ENCODE measurements around the gene ITGAE.
"Not testable (repeated sequence)": the region's sequence is repeated elsewhere in the genome, so short reads cannot be mapped to it uniquely, and the experiment has no call there.

Gene ITGAE

DNA sequence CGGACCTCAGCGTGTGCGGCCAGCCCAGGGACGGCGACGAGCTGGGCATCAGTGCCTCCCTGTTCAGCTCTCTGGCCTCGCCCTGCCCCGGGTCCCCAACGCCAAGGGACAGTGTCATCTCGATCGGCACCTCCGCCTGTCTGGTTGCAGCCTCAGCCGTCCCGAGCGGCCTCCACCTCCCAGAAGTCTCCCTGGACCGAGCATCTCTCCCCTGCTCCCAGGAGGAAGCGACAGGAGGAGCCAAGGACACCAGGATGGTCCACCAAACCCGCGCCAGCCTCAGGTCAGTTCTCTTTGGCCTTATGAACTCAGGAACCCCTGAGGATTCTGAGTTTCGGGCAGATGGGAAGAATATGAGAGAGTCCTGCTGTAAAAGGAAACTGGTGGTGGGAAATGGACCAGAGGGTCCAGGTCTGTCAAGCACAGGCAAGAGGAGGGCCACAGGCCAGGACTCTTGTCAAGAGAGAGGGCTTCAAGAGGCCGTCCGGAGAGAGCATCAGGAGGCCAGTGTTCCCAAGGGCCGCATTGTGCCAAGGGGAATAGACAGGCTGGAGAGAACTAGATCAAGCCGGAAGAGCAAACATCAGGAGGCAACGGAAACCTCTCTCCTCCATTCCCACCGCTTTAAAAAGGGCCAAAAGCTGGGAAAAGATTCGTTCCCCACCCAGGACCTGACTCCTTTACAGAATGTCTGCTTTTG is 76.5 kb downstream of the ITGAE start:
- DNase-seq: no peak

DNA sequence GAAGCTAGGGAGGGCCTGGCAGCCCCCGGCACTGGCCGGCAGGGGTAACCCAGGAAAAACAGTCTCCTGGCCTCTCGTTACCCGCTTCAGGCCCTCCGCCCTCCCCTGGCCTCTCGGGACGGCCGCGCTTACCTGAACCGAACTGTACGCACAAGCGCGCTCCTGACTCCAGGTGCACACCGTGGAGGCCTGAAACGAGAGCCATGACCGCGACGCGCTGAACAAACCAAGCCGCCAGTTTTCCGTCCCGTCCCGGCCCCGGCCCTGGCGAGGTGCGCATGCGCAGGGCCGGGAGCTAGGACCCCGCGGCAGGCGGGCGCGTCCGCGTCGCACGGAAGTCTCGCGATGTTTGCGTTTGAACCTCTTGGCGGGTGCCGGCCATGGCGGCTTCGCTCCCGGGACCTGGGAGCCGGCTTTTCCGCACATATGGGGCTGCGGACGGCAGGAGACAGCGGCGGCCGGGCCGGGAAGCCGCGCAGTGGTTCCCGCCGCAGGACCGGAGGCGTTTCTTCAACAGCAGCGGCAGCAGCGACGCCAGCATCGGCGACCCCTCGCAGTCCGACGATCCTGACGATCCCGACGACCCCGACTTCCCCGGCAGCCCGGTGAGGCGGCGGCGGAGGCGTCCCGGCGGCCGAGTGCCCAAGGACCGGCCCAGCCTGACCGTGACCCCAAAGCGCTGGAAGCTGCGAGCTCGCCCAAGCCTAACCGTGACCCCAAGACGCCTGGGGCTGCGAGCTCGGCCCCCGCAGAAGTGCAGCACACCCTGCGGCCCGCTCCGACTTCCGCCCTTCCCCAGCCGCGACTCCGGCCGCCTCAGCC is 77.2 kb downstream of the ITGAE start, which contains the start of gene HASPIN:
Gene HASPIN, plus strand, starts transcription at position 348 of the 822 bp plus-strand sequence. Its CDS starts 33 bp downstream, at position 381.
- peak; percentile 66 for DNase-seq

DNA sequence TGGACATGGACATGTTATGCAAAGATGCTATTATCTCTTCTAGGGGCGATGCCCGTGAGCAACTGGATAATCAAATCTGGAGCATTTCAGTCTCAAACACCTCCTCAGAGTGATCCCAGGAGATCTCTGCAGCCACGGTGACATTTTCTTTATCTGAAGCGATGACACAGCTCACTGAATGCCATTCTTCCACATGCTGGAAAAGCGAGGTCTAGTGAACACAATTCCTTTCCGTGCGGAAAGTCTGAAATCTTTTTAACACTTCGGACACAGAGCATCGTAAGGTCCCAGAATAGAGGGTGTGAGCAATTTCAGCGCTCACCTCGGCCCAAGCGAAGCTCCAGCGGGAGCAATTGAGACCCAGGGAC is 77.8 kb downstream of the ITGAE start:
- DNase-seq: no peak

DNA sequence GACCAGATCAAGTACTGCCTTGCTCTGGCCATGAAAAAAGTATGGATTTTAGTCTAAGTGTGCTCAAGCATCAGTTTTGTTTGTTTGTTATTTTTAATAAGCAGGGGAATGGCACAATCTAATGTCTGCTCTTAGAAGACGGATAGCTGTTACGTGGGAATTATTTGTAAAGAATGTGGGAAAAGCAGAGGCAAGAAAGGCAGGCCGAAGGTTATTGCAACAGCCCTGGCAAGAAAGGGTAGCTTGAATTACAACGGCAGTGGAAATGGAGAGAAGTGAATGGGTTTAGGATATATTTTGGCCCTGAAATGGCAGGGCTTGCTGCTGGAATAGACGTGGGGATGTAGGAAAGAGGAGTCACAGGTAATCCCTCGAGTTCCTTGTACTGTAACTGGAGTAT is 78.3 kb downstream of the ITGAE start:
- DNase-seq: no peak

DNA sequence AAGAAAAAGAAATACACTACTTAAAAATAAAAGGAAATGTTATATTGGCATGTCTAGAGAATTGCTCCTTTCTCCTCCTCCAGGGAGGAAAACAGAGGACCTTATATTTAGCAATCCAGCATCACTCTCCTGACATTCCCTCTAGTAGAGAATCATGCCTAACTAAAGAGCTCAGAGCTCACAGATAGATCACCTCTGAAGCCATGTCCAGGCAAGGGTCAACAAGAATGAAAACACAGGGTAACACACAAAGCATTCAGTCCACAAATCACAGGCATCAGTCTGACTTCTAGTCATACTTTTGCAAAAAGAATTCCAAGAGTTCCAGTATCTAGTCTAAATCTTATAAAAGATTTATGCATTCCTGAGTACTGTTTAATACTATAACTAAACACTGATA is 81.7 kb downstream of the ITGAE start:
- DNase-seq: no peak

DNA sequence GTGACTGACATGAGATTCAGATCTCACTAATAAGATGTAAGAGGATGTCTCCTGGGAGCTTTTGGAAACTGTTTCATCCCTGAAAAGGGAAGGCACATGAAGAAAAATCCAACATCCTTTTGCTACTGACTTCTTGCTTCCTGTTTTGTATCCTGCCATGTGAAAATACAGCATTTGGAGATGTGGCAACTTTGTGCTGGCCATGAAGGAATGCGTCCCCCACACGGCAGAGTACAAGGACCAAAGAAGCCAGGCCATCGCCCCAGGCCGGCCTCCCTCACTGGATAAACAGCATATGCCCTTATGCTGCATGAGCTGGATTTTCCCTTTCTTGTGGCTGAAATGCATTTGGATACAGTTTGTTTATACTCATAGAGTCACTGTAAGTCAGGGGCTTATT is 82.8 kb downstream of the ITGAE start:
- no peak for DNase-seq

DNA sequence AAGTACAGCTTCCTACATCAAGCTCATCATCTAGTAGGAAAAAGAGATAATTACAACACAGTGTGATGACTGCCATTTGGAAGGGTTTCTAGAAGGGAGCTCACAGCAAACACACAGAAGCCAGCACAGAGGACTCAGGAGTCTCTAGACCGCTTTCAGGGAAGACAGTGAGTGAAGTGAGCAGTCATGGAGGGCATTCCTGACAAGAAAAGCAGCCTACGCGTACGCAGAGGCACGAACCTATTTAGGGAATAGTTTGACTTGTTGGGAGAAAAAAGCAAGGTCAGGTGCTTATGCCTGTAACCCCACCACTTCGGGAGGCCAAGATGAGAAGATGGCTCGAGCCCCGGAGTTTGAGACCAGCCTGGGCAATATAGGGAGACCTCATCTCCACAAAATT is 85.7 kb downstream of the ITGAE start:
- DNase-seq: no peak

DNA sequence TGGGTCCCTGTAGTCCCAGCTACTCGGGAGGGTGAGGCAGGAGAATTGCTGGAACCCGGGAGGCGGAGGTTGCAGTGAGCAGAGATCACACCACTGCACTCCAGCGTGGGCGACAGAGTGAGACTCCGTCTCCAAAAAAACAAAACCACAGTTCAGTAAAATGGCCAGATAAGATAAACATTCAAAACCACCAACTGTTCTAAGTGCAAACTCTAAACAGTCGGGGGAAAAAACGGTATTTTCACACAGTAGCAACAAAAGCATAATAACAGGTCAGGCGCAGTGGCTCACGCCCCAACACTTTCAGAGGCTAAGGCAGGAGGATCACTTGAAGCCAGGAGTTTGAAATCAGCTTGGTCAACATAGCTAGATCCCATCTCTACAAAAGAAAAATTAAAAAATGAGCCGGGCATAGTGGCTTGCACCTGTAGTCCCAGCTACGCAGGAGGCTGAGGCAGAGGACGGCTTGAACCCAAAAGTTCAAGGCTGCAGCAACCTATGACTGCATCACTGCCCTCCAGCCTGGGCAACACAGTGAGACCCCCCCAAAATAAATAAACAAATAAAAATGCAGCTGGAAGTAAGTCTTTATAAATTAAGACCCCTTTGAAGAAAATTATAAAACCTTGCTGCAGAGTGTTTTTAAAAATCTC is 88.1 kb downstream of the ITGAE start:
- DNase-seq: no peak

DNA sequence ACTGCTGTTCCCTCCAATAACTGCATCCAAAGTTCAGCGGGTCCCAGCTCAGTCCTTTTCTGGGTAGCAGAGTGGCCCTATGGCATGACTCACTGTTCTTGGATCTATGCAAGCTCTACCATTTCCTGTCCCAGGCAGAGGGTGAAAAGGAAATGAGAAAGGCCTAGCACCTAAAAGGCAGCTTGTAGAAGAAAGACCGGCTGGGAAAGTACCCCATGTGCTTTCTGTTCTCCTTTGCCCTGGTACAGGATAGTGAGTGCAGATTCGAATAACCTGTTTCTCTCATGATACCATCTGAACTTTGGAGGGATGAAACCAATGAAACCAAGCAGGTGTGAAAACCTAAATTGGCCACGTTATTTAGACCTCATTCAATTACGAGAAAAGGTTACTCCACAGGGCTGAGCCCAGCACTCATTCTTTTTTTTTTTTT is 90.0 kb downstream of the ITGAE start:
- peak; percentile 52 for DNase-seq

DNA sequence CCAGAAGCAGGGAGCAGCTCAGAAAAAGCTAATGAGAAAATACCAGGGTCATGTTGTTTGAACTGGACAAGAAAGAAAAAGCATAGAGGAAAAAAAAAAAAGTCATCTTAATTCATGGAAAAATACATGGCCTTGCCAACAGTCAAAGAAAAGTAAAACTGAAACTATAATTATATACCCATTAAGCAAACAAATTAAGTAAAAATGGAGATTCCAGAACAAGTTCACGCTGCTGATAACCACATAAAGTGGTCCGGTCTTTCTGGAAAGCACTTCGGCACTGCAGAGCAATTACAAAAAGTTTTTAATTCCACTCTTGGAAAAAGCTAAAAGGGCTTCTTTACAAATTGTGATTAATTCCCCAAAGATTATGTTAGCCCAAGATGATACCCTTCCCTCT is 92.6 kb downstream of the ITGAE start:
- no peak for DNase-seq

DNA sequence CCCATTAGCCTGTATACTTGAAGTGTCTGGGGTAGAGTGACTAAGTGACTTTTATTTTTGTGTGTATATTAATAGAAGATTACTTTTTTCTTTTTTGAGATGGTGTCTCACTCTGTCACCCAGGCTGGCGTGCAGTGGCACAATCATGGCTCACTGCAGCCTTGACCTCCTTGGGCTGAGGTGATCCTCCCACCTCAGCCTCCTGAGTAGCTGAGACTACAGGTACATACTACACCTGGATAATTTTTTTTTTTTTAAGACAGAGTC is 95.3 kb downstream of the ITGAE start:
- DNase-seq: not testable (repeated sequence)

DNA sequence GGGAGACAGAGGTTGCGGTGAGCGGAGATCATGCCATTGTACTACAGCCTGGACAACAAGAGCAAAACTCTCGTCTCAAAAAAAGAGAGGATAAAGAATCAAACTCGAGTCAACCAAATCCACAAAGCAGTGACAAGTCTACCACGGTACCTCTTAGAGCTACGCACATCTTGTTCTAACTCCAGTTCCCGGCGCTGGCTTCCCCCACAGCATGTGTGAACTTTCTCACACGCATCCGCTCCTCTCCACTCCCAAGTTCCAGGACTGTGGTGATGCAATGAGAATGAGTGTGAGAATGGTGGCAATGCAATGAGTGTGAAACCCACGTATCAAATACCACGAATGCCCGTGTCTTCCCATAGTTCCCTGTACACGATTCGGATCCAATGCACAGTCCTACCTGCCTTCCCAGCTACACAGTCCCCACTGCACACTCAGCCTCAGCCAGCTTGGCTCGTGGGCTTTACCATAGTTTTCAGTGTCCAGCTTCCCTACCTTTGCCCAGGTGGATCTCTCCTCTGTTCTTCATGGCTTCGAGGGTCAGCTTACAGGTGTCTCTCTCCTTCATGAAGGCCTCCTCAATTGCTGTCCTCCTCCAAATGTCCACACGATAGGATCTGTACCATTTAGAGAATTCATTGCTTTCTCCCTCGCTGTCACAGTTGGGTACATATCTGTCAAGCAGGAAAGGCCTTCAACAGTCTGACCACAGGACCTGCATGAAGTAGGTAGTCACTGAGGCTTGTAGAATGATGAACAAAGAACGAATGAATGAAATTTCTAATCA is 95.9 kb downstream of the ITGAE start:
- DNase-seq: no peak

DNA sequence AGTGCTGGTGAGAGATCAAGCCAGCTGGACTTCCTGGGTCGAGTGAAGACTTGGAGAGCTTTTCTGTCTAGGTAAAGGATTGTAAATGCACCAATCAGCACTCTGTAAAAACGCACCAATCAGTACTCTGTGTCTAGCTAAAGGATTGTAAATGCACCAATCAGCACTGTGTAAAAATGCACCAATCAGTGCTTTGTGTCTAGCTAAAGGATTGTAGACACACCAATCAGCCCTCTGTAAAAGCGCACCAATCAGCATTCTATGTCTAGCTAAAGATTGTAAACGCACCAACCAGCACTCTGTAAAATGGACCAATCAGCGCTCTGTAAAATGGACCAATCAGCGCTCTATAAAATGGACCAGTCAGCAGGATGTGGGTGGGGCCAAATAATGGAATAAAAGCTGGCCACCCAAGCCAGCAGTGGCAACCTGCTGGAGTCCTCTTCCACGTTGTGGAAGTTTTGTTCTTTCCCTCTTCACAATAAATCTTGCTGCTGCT is 98.9 kb downstream of the ITGAE start:
- DNase-seq: not testable (repeated sequence)

DNA sequence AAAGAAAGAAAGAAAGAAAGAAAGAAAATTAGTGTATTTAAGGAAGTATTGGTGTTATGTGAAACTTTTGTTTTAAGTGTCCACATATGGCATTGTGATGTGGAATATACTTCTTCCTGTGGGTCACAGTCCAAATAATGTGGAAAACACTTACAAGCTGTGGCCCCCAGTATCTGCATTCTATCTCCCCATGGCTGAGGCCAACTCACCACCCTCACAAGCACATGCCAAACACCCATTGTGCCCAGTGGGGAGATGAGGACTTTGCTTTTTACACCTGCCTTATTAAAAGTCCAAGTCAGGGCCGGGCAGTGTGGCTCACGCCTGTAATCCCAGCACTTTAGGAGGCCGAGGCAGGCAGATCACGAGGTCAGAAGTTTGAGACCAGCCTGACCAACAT is 101.0 kb downstream of the ITGAE start:
- no peak for DNase-seq

DNA sequence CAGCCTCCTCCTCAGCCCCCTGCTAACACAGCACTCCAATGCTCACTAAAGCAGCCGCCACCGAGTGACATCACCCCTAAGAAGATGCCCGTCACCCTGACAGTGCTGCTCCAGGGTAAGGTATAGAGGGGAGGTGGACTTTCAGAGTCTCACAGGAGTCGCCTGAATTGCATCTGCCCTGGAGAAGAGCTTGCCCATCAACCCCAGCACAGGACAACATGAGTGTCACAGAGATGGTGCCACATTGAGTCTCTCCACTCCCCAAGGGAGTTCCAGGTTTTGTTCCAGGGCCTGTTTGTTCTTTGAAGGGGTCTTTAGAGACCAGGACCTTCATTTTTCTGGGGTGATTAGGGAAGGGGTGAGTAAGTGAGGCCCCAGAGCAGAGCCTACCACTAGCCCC is 102.8 kb downstream of the ITGAE start:
- DNase-seq: no peak

DNA sequence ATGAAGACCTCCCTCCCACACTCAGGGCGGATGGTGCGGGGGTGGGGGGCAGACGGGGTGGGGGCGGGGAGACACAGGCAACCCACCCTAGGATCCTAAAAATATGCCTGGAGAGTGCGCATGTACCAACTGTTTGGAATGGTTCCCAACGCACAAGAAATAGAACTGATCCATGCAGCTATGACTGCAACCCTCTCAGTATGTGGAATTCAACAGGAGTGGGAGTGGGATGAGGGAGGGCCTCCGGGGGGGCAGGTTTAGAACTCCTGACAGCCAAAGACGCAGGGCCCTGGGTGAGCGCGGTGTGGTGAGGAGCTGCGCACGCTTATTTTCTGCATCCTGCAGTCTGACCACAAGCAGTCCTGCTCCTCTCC is 103.9 kb downstream of the ITGAE start:
- no peak for DNase-seq

DNA sequence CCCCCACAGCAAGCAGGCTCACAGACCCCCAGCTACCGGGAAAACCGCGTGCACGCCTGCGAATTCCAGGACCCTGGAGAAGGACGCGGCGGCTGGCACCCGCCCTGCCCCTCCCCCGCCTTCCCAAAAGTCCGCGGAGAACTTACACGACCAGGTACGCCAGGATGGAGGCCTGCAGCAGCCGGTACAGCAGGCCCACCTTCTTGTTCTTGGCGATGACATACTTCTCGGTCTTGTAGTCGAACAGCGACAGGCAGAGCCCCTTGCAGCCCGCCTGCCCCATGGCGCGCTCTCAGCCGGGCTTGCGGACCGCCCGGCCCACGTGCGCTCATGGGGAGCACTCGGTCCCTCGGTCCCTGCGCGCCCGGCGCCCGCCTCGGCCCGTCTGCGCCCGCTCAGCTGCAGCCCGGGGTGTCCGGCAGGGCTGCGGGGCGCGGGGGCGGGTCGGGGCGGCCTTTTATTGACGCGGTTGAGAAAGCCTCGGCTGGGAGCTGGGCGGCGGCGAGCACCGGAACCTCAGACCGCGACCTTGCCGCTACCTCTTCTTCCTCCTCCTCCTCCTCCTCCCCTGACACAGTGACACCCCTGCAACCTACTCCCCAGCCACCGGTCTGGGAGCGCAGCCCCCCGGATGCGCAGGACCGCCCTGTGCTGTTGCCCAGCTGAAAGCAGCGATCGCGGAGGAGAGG is 105.1 kb downstream of the ITGAE start, which contains the start of gene P2RX5:
Gene P2RX5, minus strand, starts transcription at position 433 of the 689 bp plus-strand sequence. Its CDS starts 150 bp downstream, at position 283.
- DNase-seq: peak; percentile 63

DNA sequence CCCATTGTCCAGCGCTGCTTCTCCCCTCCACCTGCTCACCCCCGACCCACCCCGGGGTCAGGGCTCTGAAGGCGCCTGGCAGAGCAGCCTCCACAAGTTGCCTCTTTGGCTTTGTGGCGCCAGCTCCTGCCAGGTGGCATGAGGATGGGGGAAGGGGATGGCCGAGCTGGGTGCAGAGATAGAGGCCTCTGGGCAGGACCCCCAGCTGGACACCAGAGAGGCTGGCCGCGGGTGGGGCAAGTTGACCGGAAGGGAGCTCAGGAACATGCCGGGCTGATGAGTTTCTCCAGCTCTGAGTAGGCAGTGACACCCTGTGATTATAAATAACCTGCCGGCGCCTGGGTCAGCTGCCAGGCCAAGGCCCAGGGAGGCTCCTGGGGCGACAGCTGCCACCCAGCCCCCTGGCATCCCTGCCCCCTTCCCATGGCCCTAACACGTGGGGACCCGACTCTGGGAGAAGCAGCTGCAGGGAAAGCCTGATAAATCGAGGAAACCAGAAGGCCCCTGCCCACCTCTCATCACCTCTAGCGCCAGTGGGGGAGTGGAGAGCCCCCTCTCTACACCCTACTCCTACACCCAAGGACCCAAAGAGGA is 105.8 kb downstream of the ITGAE start:
- no peak for DNase-seq

DNA sequence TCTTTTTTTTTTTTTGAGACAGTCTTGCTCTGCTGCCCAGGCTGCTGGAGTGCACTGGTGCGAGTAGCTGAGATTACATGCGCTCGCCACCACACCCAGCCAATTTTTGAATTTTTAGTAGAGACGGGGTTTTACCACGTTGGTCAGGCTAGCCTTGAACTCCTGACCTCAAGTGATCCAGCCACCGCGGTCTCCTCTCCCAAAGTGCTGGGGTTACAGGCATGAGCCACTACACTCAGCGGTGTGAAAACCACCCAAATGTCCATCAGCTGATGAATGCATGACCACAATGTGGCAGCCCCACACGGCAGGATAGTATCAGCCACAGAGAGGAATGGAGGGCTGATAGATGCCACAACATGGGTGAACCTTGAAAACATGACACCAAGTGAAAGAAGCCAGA is 107.2 kb downstream of the ITGAE start:
- DNase-seq: peak; percentile 70

DNA sequence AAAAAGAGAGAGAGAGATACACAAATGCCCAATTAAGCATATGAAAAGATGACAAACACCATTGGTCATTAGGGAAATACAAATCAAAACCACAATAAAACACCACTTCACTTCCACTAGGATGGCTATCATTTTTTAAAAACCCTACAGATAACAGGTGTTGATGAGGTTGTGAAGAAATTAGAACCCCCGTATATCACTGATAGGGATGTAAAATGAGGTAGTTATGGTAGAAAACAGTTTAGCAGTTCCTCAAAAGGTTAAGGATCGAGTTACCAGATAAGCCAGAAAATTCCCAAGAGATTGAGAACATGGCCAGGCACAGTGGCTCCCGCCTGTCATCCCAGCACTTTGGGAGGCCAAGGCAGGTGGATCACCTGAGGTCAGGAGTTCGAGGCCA is 107.8 kb downstream of the ITGAE start:
- no peak for DNase-seq

DNA sequence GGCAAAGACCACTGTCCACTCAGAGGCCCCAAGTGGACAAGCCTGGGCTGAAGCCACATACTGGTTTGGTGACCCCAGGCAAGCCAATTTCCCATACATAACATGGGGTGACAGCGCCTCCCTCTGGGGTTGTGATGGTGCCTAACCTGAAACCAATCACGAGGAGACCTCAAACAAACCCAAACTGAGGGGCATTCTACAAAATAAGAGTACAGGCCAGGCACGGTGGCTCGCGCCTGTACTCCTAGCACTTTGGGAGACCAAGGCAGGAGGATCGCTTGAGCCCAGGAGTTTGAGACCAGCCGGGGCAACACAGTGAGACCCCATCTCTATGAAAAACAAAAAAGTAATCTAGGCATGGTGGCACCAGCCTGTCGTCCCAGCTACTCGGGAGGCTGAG is 108.6 kb downstream of the ITGAE start:
- no peak for DNase-seq

DNA sequence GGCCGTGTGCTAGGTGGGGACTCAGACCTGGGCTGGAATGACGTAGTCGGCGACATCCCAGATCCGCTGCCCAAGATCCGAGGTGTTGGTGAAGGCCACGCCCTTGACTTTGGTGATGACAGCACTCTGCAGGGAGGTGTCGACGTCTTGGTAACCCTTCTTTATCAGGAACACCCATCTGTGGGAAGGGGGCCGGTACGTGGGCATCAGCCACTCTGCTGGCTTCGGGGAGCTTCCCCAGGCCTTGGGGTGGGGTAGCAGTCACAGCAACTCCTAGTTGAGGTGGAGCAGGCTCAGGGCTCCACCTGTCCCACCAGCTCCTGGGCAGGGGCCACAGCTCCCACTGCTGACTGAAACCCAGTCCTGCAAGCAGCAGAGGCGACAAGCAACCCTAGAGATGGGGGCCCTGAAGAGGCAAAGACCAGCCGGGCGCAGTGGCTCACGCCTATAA is 109.3 kb downstream of the ITGAE start:
- no peak for DNase-seq
